Measurements from ENCODE around the gene CHN1. TPM values are rescaled to one million over a fixed set of nuclear protein-coding genes. Genes with fewer than 3 reads are reported as not detected.

CHN1 gene
- polyA plus RNA-seq, 4 donors, result 24.7 to 28.8 (median 25.3) TPM

DNA sequence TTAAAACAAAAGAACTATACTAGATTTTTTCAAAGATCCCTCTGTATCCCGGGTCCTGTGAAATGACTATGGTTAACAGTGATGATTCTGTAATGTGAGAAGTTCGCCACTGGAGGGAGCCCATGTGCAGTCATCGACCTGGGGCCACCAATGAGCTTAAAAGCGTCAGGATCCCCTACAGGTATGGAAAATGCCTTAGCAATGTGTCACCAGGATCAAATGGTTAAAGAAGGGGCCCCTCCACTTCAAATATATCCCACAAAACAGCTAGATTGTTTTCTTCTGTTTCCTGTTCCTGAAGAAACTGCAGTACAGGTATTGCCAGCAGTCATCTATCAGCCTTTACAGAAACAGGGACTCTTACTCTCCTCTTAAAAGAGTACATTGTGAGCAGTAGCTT lies 256.2 kb downstream of the CHN1 start:
- DNase-seq (ENCODE audit: low read depth in 4 of 4, low spot score in 3 of 4), result no peak

Other genes with a start within 250 kb of the CHN1 start
- 1 to 10 TPM; 1.7 to 4.7 (median 3.6) TPM for gene CHRNA1, start 240.9 kb downstream of the CHN1 start, polyA plus RNA-seq (ENCODE audit: insufficient read length in 4 of 4)
- 10 to 100 TPM; 54.6 to 71.0 (median 67.4) TPM for gene ATF2, start 162.8 kb upstream of the CHN1 start, polyA plus RNA-seq (ENCODE audit: insufficient read length in 4 of 4)
- 100 to 1,000 TPM; 317 to 391 (median 367) TPM for gene ATP5MC3, start 176.3 kb upstream of the CHN1 start, polyA plus RNA-seq (ENCODE audit: insufficient read length in 4 of 4)